Stimulated activated CD4-positive, alpha-beta T cell treated with anti-CD3 and anti-CD28 coated beads, TNF-alpha, amount 100 ng/mL, for 24 hours (primary cell): ENCODE measurements around the gene EXOC3L2.

Experiments used
- DNase-seq, 3 experiments: peaks; one replicate each; pipeline ENCODE4 v3.0.0-alpha.2; 2020; ENCODE audit warnings: low read depth in 3 of 3

EXOC3L2 gene

DNA sequence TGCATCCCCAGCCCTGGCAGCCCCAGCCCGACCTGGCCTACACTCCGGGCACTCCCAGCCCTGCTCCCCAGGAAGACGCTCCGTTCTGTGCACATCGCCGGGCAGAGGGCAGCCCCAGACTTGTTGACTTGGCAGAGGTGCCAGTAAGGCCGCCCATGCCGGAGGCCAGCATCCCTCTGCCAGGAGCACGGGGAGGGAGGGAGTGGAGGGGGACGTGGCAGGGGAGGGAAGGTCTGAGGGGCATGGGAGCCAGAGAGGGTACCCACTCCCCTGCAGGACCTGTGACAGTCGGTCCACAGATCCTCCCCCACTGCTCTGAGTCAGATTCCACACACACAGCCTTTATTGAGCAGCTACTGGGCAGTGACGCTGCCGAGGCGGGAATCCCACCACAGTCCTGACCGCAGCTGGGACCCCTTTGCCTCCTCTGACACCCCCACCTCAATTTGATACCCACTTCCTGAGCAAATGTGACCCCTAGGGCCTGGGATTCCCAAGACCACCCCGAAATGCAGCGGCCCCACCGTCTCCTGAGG lies 82.5 kb downstream of the EXOC3L2 start:
- DNase-seq = no peak
